Upper lobe of right lung (tissue), 1 donor: ENCODE data around the gene SERPINB6. TPM values are rescaled to one million over a fixed set of nuclear protein-coding genes. Genes with fewer than 3 reads are reported as not detected.
A peak's percentile ranks its signal among the peaks of the same experiment; 100 is the strongest.

Experiments
- ATAC-seq: fragments of 200-7000 bp; cut with Tn5 transposase; one replicate; pipeline ENCODE4 v1.9.1; 2020; ENCODE audit warnings: mild to moderate bottlenecking, moderate library complexity
- DNase-seq: peaks from one replicate; pipeline ENCODE4 v3.0.0-alpha.2; 2020
- H3K27ac ChIP-seq: fragments of 200-600 bp; one replicate; pipeline ENCODE4 v1.8.0; 2022
- H3K27me3 ChIP-seq: fragments of 200-600 bp; one replicate; pipeline ENCODE4 v1.8.0; 2022; ENCODE audit warnings: mild to moderate bottlenecking
- H3K36me3 ChIP-seq: fragments of 200-600 bp; one replicate; pipeline ENCODE4 v1.8.0; 2022
- H3K4me1 ChIP-seq: fragments of 200-600 bp; one replicate; pipeline ENCODE4 v1.8.0; 2022
- H3K4me3 ChIP-seq: fragments of 200-600 bp; one replicate; pipeline ENCODE4 v1.8.0; 2022; ENCODE audit warnings: mild to moderate bottlenecking
- H3K9me3 ChIP-seq: fragments of 200-600 bp; one replicate; pipeline ENCODE4 v1.8.0; 2022
- intact Hi-C: fragments of 100-400 bp; cut with DNase I; formaldehyde crosslinking; loops from one replicate; pipeline ENCODE4 v1.11.0; 2022
- total RNA-seq: library from RNA; stranded (reverse); fragmentation: NEBNext Ultra II Directional; extraction: Animal tissue kit (Norgen Biotek cat#: 25700); gene quantifications from one replicate; pipeline ENCODE4 v1.2.1, GENCODE V29; 2021
- TF ChIP-seq, protein P1 (sequence below): fragments of 200-600 bp; IDR thresholded peaks from one replicate; pipeline ENCODE4 v1.8.0; 2022; ENCODE audit warnings: antibody characterized with exemption
- donor health status: DM: no; HTN: yes; CAD: no; lungs with severe emphysema.

Gene SERPINB6
- total RNA-seq, 1 donor from 2014 or later = 157 TPM

DNA sequence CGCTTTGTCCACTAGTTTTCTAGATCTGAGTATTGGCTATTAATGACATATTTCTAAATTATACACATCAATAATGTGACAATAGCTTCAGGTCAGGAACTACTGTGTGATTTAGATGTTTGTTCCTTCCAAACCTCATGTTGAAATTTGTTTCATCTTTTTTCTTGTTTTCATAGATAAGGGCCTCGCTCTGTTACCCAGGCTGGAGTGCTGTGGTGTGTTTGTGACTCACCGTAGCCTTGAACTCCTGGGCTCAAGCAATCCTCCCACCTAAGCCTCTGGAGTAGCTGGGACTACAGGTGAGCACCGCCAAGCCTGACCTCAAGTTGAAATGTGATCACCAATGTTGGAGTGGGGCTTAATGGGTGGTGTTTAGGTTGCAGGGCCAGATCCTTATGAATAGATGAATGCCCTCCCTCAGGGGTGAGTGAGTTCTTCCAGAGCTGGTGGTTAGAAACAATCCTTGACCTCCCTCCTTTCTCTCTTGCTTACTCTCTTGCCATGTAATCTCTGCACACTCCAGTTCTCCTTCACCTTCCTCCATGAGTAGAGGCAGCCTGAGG lies 22.5 kb upstream of the SERPINB6 start:
- intact Hi-C loops = no loop called here
- no peaks in the 10 kb centered on the region for H3K9me3 ChIP-seq
- no peak overlapping the region for H3K27ac ChIP-seq
- DNase-seq = no peak
- no peak for ATAC-seq
- H3K4me1 ChIP-seq = peaks cover 8% of the 10 kb centered on the region
- no peak overlapping the region for H3K4me3 ChIP-seq
- TF ChIP-seq, protein P1, sequence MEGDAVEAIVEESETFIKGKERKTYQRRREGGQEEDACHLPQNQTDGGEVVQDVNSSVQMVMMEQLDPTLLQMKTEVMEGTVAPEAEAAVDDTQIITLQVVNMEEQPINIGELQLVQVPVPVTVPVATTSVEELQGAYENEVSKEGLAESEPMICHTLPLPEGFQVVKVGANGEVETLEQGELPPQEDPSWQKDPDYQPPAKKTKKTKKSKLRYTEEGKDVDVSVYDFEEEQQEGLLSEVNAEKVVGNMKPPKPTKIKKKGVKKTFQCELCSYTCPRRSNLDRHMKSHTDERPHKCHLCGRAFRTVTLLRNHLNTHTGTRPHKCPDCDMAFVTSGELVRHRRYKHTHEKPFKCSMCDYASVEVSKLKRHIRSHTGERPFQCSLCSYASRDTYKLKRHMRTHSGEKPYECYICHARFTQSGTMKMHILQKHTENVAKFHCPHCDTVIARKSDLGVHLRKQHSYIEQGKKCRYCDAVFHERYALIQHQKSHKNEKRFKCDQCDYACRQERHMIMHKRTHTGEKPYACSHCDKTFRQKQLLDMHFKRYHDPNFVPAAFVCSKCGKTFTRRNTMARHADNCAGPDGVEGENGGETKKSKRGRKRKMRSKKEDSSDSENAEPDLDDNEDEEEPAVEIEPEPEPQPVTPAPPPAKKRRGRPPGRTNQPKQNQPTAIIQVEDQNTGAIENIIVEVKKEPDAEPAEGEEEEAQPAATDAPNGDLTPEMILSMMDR = no peak
- no peaks in the 10 kb centered on the region for H3K27me3 ChIP-seq
- H3K36me3 ChIP-seq = no peaks in the 10 kb centered on the region

DNA sequence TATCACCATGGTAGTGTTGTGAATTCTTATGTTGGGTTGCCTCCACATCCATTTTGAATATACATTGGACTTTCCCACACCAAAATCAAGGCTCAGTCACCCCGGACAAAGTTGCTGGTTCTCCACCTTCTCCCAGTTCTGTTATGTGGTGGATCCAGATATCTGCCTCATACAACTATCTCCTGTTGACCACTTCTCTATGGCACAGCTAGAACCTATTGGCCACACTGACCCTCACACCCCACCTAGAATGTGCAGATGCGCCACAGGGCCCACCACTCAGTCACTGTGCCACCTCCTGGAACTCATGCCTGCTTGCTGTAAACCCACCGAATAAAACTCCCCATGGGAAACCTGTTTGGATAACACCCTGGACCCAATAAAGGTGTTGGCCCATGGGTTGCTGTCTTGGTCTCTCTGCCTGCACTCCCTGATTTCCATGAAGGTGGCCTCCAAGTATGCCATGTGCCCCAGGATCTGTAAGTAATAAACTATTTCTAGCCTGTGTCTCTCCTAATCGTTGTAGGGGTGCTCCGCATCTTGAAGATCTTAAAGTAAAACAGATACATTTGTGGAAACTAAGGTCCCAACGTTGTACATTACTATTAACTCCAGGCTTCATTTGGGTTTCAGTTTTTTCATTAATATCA lies 21.1 kb upstream of the SERPINB6 start:
- intact Hi-C loops = no loop called here
- Histone ChIP-seq H3K9me3 (no peaks in the 10 kb centered on the region), H3K4me3 (no peak overlapping the region), H3K27ac (no peak overlapping the region), H3K27me3 (no peaks in the 10 kb centered on the region), H3K4me1 (peaks cover 10% of the 10 kb centered on the region), H3K36me3 (no peaks in the 10 kb centered on the region)
- TF ChIP-seq, protein P1 = no peak
- ATAC-seq = no peak
- no peak for DNase-seq

DNA sequence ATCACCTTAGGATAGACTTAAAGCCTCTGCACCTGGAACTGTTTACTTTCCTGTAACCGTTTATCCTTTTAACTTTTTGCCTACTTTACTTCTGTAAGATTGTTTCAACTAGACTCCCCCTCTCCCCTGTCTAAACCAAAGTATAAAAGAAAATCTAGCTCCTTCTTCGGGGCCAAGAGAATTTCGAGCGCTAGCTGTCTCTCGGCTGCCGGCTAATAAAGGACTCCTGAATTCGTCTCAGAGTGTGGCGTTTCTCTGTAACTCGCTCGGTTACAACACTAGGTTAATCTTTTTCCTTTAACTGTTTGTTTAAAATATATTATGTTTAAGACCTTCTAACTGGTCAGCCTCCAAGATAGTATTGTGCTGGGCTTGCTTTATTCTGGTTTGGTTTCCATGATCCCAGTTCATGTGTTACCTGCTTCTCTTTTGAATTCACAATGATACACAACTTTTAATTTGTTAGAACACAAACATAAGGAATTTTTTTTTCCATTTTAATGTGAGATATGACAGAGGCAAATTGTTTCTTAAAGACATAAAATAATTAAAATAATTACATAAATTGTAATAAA lies 19.7 kb upstream of the SERPINB6 start:
- H3K27ac ChIP-seq = peak overlapping the region; percentile 97
- H3K4me1 ChIP-seq = peaks cover 16% of the 10 kb centered on the region
- no peaks in the 10 kb centered on the region for H3K27me3 ChIP-seq
- DNase-seq (no peak), ATAC-seq (no peak)
- TF ChIP-seq, protein P1 = no peak
- peak overlapping the region; percentile 84 for H3K4me3 ChIP-seq
- no peaks in the 10 kb centered on the region for H3K36me3 ChIP-seq
- intact Hi-C loops = no loop called here
- H3K9me3 ChIP-seq = no peaks in the 10 kb centered on the region

DNA sequence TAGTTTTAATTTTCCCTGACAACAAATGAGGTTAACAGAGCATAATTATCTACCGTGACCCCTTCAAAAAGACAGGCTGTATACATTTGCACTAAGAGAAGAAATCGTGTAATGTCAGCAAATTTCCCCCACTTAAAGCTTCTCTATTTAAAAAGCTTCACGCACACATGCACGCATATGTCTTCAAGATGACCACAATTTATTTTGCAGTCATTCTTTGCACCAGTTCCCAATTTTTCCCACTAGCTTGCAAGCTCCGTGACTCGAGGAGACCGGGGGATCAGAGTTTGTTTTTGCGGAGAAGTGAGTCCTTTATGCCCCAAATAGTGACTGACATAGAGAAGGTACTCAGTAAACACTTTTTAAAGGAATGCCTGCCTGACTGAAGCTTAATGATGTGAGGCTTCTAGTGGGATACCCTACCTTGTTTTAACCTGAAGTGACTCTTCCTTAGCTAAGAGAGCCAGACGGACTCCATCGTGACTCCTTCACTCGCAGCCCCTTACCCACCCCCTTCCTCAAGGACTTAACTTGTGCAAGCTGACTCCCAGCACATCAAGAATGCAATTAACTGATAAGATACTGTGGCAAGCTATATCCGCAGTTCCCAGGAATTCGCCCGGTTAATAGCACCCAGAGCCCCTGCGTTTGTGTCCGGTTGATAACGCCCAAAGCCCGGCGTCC lies 19.0 kb upstream of the SERPINB6 start:
- no peaks in the 10 kb centered on the region for H3K9me3 ChIP-seq
- ATAC-seq (no peak), DNase-seq (no peak)
- no peaks in the 10 kb centered on the region for H3K27me3 ChIP-seq
- H3K27ac ChIP-seq = peak overlapping the region; percentile 97
- peaks cover 16% of the 10 kb centered on the region for H3K4me1 ChIP-seq
- TF ChIP-seq, protein P1 = no peak
- intact Hi-C loops = no loop called here
- peak overlapping the region; percentile 84 for H3K4me3 ChIP-seq
- no peaks in the 10 kb centered on the region for H3K36me3 ChIP-seq

DNA sequence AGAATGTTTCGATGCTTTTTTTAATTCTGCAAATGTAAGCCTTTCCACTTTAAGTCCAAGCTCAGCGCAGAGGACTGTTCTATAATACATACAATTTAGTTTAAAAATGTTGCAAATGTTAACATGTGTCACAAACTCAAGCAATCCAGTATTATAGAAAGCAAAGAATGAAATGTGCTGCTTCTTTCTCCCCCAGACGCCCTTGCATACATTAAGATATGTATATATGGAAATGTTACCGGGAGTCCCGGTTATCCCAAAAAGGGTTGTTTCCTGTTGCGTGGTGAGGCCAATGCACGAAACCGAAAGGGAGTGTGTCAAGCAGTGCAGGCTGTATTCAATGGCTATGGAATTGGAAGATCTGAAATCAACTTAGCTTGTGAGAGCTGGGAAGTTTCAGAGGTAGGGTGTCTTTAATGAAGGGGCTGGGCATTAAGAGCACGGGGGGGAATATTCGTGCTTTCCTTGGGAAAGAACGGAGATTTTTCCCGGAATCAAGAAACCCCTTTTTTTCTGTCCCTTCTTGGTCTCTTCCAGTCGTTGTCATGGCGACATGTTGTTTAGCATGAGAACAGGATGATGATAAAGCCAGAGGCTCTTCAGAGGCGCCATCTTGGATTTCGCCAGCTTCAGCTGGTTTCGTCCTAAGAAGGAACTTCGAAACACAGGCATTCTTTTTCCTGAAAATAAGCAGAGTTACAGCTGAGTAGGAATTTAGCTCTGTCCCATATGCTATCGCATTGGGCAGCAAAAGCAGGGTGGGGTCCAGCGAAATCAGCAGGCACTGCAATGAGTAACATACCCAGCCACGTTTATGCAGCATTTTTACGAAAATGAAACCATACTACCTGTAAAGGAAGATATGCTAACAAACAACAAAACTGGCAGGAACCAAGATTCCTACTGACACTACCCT lies 18.2 kb upstream of the SERPINB6 start:
- H3K27me3 ChIP-seq = no peaks in the 10 kb centered on the region
- DNase-seq (peak; percentile 83), ATAC-seq (peak; percentile 73)
- intact Hi-C loops = no loop called here
- peak overlapping the region; percentile 97 for H3K27ac ChIP-seq
- peaks cover 16% of the 10 kb centered on the region for H3K4me1 ChIP-seq
- no peaks in the 10 kb centered on the region for H3K9me3 ChIP-seq
- TF ChIP-seq, protein P1 = no peak
- peak overlapping the region; percentile 84 for H3K4me3 ChIP-seq
- no peaks in the 10 kb centered on the region for H3K36me3 ChIP-seq
